IMR-90 (cell line): ENCODE results near the gene TRAF3. TPM values are rescaled to one million over a fixed set of nuclear protein-coding genes. Genes with fewer than 3 reads are reported as not detected.

ENCODE experiments used
- ATAC-seq: fragments of 200-7000 bp; cut with Tn5 transposase; 2 replicates; pipeline ENCODE4 v1.9.1; 2020; ENCODE audit warnings: low read depth, mild to moderate bottlenecking, moderate library complexity
- BruUV-seq: library from RNA; stranded (reverse); fragments of 400-500 nt; replicated peaks from 2 replicates; lab custom pipeline; 2021; lab: Mats Ljungman, UMichigan
- CTCF ChIA-PET: fragments of 300-600 bp; formaldehyde crosslinking; extraction: SDS; loops from one replicate; lab custom pipeline; 2021; ENCODE audit warnings: antibody characterized with exemption; lab: Yijun Ruan, JAX
- POLR2A ChIA-PET: fragments of 300-600 bp; sonication (Branson Sonifier 250); formaldehyde crosslinking; loops from one replicate; lab custom pipeline; 2022; ENCODE audit warnings: antibody characterized with exemption; ENCODE audit not compliant: unreplicated experiment; lab: Charles Lee
- DNase-seq: peaks from one replicate; pipeline ENCODE4 v3.0.0; 2013
- H2AFZ ChIP-seq: replicated peaks from 2 replicates; pipeline ENCODE3; 2013; ENCODE audit warnings: low read length, mild to moderate bottlenecking; ENCODE audit not compliant: poor library complexity
- H2AK5ac ChIP-seq: 2 replicates; pipeline ENCODE4 v1.6.1; 2013; ENCODE audit warnings: low read depth, low read length, inconsistent platforms
- H2AK9ac ChIP-seq: replicated peaks from 2 replicates; pipeline ENCODE3; 2013; ENCODE audit warnings: mild to moderate bottlenecking, low read depth, low read length, moderate library complexity; ENCODE audit not compliant: poor library complexity
- H2BK120ac ChIP-seq: 2 replicates; pipeline ENCODE4 v1.6.1; 2013; ENCODE audit warnings: low read depth, low read length, inconsistent platforms
- H2BK15ac ChIP-seq: 3 replicates; pipeline ENCODE4 v1.6.1; 2013; ENCODE audit warnings: low read depth, low read length, inconsistent platforms
- H2BK20ac ChIP-seq: 2 replicates; pipeline ENCODE4 v1.6.1; 2013; ENCODE audit warnings: low read depth, mild to moderate bottlenecking, inconsistent platforms, low read length, moderate library complexity
- H2BK5ac ChIP-seq: 2 replicates; pipeline ENCODE4 v1.6.1; 2013; ENCODE audit warnings: mild to moderate bottlenecking, low read depth, low read length, inconsistent platforms; ENCODE audit not compliant: poor library complexity, severe bottlenecking
- H3K14ac ChIP-seq: replicated peaks from 2 replicates; pipeline ENCODE4 v1.6.1; 2013; ENCODE audit warnings: low read depth, low read length, inconsistent platforms
- H3K18ac ChIP-seq: 2 replicates; pipeline ENCODE4 v1.6.1; 2013; ENCODE audit warnings: low read depth, low read length, control low read depth
- H3K23ac ChIP-seq: 2 replicates; pipeline ENCODE4 v1.6.1; 2013; ENCODE audit warnings: low read depth, low read length, inconsistent platforms
- H3K27ac ChIP-seq: 2 replicates; pipeline ENCODE4 v1.5.1; 2013; ENCODE audit warnings: mild to moderate bottlenecking, control low read depth, low read length; ENCODE audit not compliant: insufficient read depth
- H3K27me3 ChIP-seq: 2 replicates; pipeline ENCODE4 v1.6.1; 2013; ENCODE audit warnings: low read length; ENCODE audit not compliant: control insufficient read depth, insufficient read depth
- H3K36me3 ChIP-seq: 2 replicates; pipeline ENCODE4 v1.6.1; 2013; ENCODE audit warnings: low read length, mixed read lengths; ENCODE audit not compliant: control insufficient read depth, insufficient read depth
- H3K4ac ChIP-seq: 2 replicates; pipeline ENCODE4 v1.6.1; 2013; ENCODE audit warnings: low read depth, low read length, inconsistent platforms
- H3K4me1 ChIP-seq: 2 replicates; pipeline ENCODE4 v1.6.1; 2013; ENCODE audit warnings: low read length, mixed read lengths; ENCODE audit not compliant: control insufficient read depth, insufficient read depth
- H3K4me2 ChIP-seq: 2 replicates; pipeline ENCODE4 v1.6.1; 2013; ENCODE audit warnings: low read depth, mild to moderate bottlenecking, control low read depth, low read length, moderate library complexity
- H3K4me3 ChIP-seq: 2 replicates; pipeline ENCODE4 v1.5.1; 2013; ENCODE audit warnings: low read depth, mild to moderate bottlenecking, control low read depth, low read length, moderate library complexity; ENCODE audit not compliant: insufficient read depth
- H3K56ac ChIP-seq: 2 replicates; pipeline ENCODE4 v1.6.1; 2013; ENCODE audit warnings: low read length, inconsistent platforms; ENCODE audit not compliant: insufficient read depth; ENCODE audit errors: extremely low read depth
- H3K79me1 ChIP-seq, 2 experiments: 2 replicates each; pipeline ENCODE4 v1.6.1; 2013; ENCODE audit warnings: low read length in 2 of 2, inconsistent platforms in 1 of 2, low read depth in 1 of 2
- H3K9ac ChIP-seq: 2 replicates; pipeline ENCODE4 v1.6.1; 2013; ENCODE audit warnings: low read depth, low read length, control low read depth
- H3K9me1 ChIP-seq: 2 replicates; pipeline ENCODE4 v1.6.1; 2013; ENCODE audit warnings: low read length, inconsistent platforms; ENCODE audit not compliant: insufficient read depth
- H3K9me3 ChIP-seq: 2 replicates; pipeline ENCODE4 v1.6.1; 2013; ENCODE audit warnings: low read length; ENCODE audit not compliant: control insufficient read depth, insufficient read depth
- H4K20me1 ChIP-seq: 2 replicates; pipeline ENCODE4 v1.6.1; 2013; ENCODE audit warnings: low read length, inconsistent platforms; ENCODE audit not compliant: insufficient read depth
- H4K5ac ChIP-seq: 2 replicates; pipeline ENCODE4 v1.6.1; 2013; ENCODE audit warnings: mild to moderate bottlenecking, low read depth, low read length, control low read depth
- H4K8ac ChIP-seq, 2 experiments: 2 replicates each; pipeline ENCODE4 v1.6.1; 2013; ENCODE audit warnings: low read depth in 2 of 2, low read length in 2 of 2, control low read depth in 1 of 2, inconsistent platforms in 1 of 2
- H4K91ac ChIP-seq: 2 replicates; pipeline ENCODE4 v1.6.1; 2013; ENCODE audit warnings: low read depth, low read length, inconsistent platforms; ENCODE audit not compliant: insufficient read depth
- CTCF ChIP-seq: conservative IDR thresholded peaks from 2 replicates; pipeline ENCODE4 v1.5.1; 2012; ENCODE audit warnings: mild to moderate bottlenecking, low read depth, low read length, improper control_type of control experiment
- ELK1 ChIP-seq: fragments of 150-350 bp; IDR thresholded peaks from 2 replicates; pipeline ENCODE4 v1.6.1; 2016; ENCODE audit warnings: low read depth, mild to moderate bottlenecking, low read length, moderate library complexity, borderline replicate concordance
- FOS ChIP-seq: fragments of 150-350 bp; IDR thresholded peaks from 2 replicates; pipeline ENCODE4 v1.6.1; 2016; ENCODE audit warnings: low read depth, low read length
- MXI1 ChIP-seq: IDR thresholded peaks from 2 replicates; pipeline ENCODE4 v1.6.1; 2012; ENCODE audit warnings: low read depth, mild to moderate bottlenecking, low read length, moderate library complexity, borderline replicate concordance
- SMC3 ChIP-seq: fragments of 150-350 bp; IDR thresholded peaks from 2 replicates; pipeline ENCODE4 v1.6.1; 2016; ENCODE audit warnings: low read depth, mild to moderate bottlenecking, antibody characterized with exemption, low read length, moderate library complexity
- USF2 ChIP-seq: fragments of 150-350 bp; IDR thresholded peaks from 2 replicates; pipeline ENCODE4 v1.6.1; 2017; ENCODE audit warnings: mild to moderate bottlenecking, antibody characterized with exemption, low read length, low read depth
- WGBS, 2 experiments: methylation state at CpG; one replicate each; pipeline versions ENCODE4 v1.1.5 to v1.1.7; 2013; ENCODE audit warnings: missing lambda C conversion rate in 2 of 2; ENCODE audit not compliant: insufficient read length in 1 of 2; ENCODE audit errors: extremely low coverage in 2 of 2; 5-methylcytosine and 5-hydroxymethylcytosine counted together
- dilution Hi-C: fragments of 300-500 bp; cut with HindIII; formaldehyde crosslinking; loops from one replicate; pipeline ENCODE4 v1.14.3; 2018; ENCODE audit warnings: low sequenced_read_pairs; ENCODE audit not compliant: unreplicated experiment
- in situ Hi-C: fragments of 300-500 bp; cut with MboI; formaldehyde crosslinking; loops from 3 replicates; pipeline ENCODE4 v1.14.3; 2019; ENCODE audit warnings: low sequenced_read_pairs, inconsistent platforms, mixed read lengths
- intact Hi-C: fragments of 100-400 bp; cut with micrococcal nuclease; formaldehyde crosslinking; loops from 2 replicates; pipeline ENCODE4 v1.10.0; 2022
- polyA plus RNA-seq, 3 experiments: library from polyadenylated mRNA; depleted of rRNA; stranded (reverse); fragments of >200 nt; gene quantifications; 2 replicates each; pipeline ENCODE4 v1.2.3, GENCODE V29; 2012; ENCODE audit warnings: low replicate concordance in 1 of 3
- total RNA-seq: library from RNA; depleted of rRNA; stranded (reverse); fragments of >200 nt; gene quantifications from 2 replicates; pipeline ENCODE4 v1.2.3, GENCODE V29; 2012

TRAF3 gene
- total and polyA plus RNA-seq, 2 of the 4 experiments (the other 2 are of a cell fraction), result 21.2 to 25.3 TPM

- no peak; the same call in 1 of the 2 replicates for ATAC-seq
- Histone ChIP-seq H2AFZ (no peak overlapping the region), H3K9me1 (peaks cover 26% of the 10 kb centered on the region), H3K9ac (no peak overlapping the region), H3K56ac (no peak overlapping the region), H2BK15ac (no peak overlapping the region), H2BK120ac (no peak overlapping the region), H4K91ac (no peak overlapping the region), H4K8ac (no peak overlapping the region), H3K27me3 (no peaks in the 10 kb centered on the region), H3K14ac (no peak overlapping the region), H3K4ac (no peak overlapping the region), H3K36me3 (no peaks in the 10 kb centered on the region), H2AK5ac (no peak overlapping the region), H4K20me1 (peaks cover 70% of the 10 kb centered on the region), H3K27ac (no peak overlapping the region), H3K4me3 (no peak overlapping the region), H2BK20ac (no peak overlapping the region), H2BK5ac (no peak overlapping the region), H2AK9ac (no peak overlapping the region), H3K4me2 (no peak overlapping the region; the same call in 1 of the 2 replicates), H3K9me3 (no peaks in the 10 kb centered on the region), H3K79me1 (peaks cover 43 to 86% of the 10 kb centered on the region in 2 experiments), H3K4me1 (peaks cover 11% of the 10 kb centered on the region), H4K5ac (no peak overlapping the region), H3K23ac (no peak overlapping the region), H3K18ac (no peak overlapping the region)
- dilution Hi-C loops, result no loop called here
- in situ Hi-C loops, result loop anchor here (10.0 kb wide), 1 partner anchor 110 kb away; no protein-coding TSS in a partner anchor
- no TSS peak for BruUV-seq
- ChIA-PET CTCF (interaction anchor here (0.6 kb wide), 1 partner anchor 13 kb away, joined by 6 read pairs; no protein-coding TSS in a partner anchor), POLR2A (no interaction called here)
- no peak for TF ChIP-seq CTCF
- no peak for TF ChIP-seq SMC3
- no peak for TF ChIP-seq FOS
- no peak for TF ChIP-seq MXI1
- TF ChIP-seq ELK1, result no peak
- TF ChIP-seq USF2, result no peak
- intact Hi-C loops, result loop anchor here (5.0 kb wide), 1 partner anchor 42 kb away; no protein-coding TSS in a partner anchor
- no peak for DNase-seq
- 91% methylated on average over 4 of the region's 7 CpGs; no CpG with 5 or more reads in 1 of the 2 experiments for WGBS, 2 experiments
Observed at GRCh38 chr14:102784892-102785594, 7.8 kb downstream of the TRAF3 start.
